H9 (cell line): ENCODE measurements around the gene RTL9. TPM values are rescaled to one million over a fixed set of nuclear protein-coding genes. Genes with fewer than 3 reads are reported as not detected.
"Not testable (repeated sequence)": the region's sequence is repeated elsewhere in the genome, so short reads cannot be mapped to it uniquely, and the experiment has no call there.

Source experiments
- DNase-seq: peaks from one replicate; pipeline ENCODE4 v3.0.0-alpha.2; 2017
- H2AFZ ChIP-seq: one replicate; pipeline ENCODE4 v1.6.1; 2013; ENCODE audit warnings: mild to moderate bottlenecking, low read length, control low read depth, moderate library complexity
- H2AK5ac ChIP-seq: 2 replicates; pipeline ENCODE4 v1.6.1; 2013; ENCODE audit warnings: low read length, control low read depth, mixed read lengths; ENCODE audit not compliant: insufficient read length
- H2BK120ac ChIP-seq: one replicate; pipeline ENCODE4 v1.6.1; 2013; ENCODE audit warnings: low read depth, mild to moderate bottlenecking, low read length, control low read depth, inconsistent platforms; ENCODE audit not compliant: poor library complexity, severe bottlenecking
- H2BK12ac ChIP-seq: 2 replicates; pipeline ENCODE4 v1.6.1; 2013; ENCODE audit warnings: low read length, control low read depth, mixed read lengths, low read depth; ENCODE audit not compliant: insufficient read length
- H2BK15ac ChIP-seq: 2 replicates; pipeline ENCODE4 v1.6.1; 2013; ENCODE audit warnings: low read depth, low read length, control low read depth
- H2BK20ac ChIP-seq: one replicate; pipeline ENCODE4 v1.6.1; 2013; ENCODE audit warnings: low read depth, mild to moderate bottlenecking, low read length, control low read depth, inconsistent platforms; ENCODE audit not compliant: poor library complexity, severe bottlenecking
- H2BK5ac ChIP-seq: 2 replicates; pipeline ENCODE4 v1.6.1; 2013; ENCODE audit warnings: low read length, control low read depth, mixed read lengths; ENCODE audit not compliant: insufficient read length
- H3K14ac ChIP-seq: 2 replicates; pipeline ENCODE4 v1.6.1; 2013; ENCODE audit warnings: low read length, control low read depth; ENCODE audit not compliant: insufficient read depth
- H3K18ac ChIP-seq: 2 replicates; pipeline ENCODE4 v1.6.1; 2013; ENCODE audit warnings: low read depth, mild to moderate bottlenecking, mixed read lengths, low read length, control low read depth; ENCODE audit not compliant: insufficient read length
- H3K23ac ChIP-seq: 2 replicates; pipeline ENCODE4 v1.6.1; 2013; ENCODE audit warnings: low read length, control low read depth, mixed read lengths, low read depth; ENCODE audit not compliant: insufficient read length
- H3K23me2 ChIP-seq: 2 replicates; pipeline ENCODE4 v1.6.1; 2013; ENCODE audit warnings: low read depth, mild to moderate bottlenecking, mixed read lengths, low read length, control low read depth; ENCODE audit not compliant: insufficient read length, poor library complexity, severe bottlenecking
- H3K27ac ChIP-seq: 2 replicates; pipeline ENCODE4 v1.5.1; 2013; ENCODE audit warnings: low read length, control low read depth, mixed read lengths, low read depth; ENCODE audit not compliant: insufficient read length
- H3K27me3 ChIP-seq: 2 replicates; pipeline ENCODE4 v1.6.1; 2013; ENCODE audit warnings: low read length, control low read depth, inconsistent platforms; ENCODE audit not compliant: insufficient read depth
- H3K4ac ChIP-seq: 2 replicates; pipeline ENCODE4 v1.6.1; 2013; ENCODE audit warnings: low read depth, mild to moderate bottlenecking, control low read depth, inconsistent platforms, low read length, moderate library complexity
- H3K4me1 ChIP-seq: 2 replicates; pipeline ENCODE4 v1.6.1; 2013; ENCODE audit warnings: low read length, control low read depth, inconsistent platforms; ENCODE audit not compliant: insufficient read depth
- H3K4me2 ChIP-seq: 2 replicates; pipeline ENCODE4 v1.6.1; 2013; ENCODE audit warnings: low read length, control low read depth, mixed read lengths; ENCODE audit not compliant: insufficient read length, insufficient read depth
- H3K56ac ChIP-seq: 2 replicates; pipeline ENCODE4 v1.6.1; 2013; ENCODE audit warnings: low read depth, mild to moderate bottlenecking, mixed read lengths, low read length, control low read depth; ENCODE audit not compliant: insufficient read length
- H3K79me1 ChIP-seq: 2 replicates; pipeline ENCODE4 v1.6.1; 2013; ENCODE audit warnings: low read depth, mild to moderate bottlenecking, moderate library complexity, low read length, control low read depth, inconsistent platforms; ENCODE audit not compliant: insufficient read depth, poor library complexity, severe bottlenecking
- H3K79me2 ChIP-seq: 2 replicates; pipeline ENCODE4 v1.6.1; 2013; ENCODE audit warnings: low read length, control low read depth, inconsistent platforms; ENCODE audit not compliant: insufficient read depth
- H3K9ac ChIP-seq: 2 replicates; pipeline ENCODE4 v1.6.1; 2013; ENCODE audit warnings: low read length, control low read depth, mixed read lengths; ENCODE audit not compliant: insufficient read length; ENCODE audit errors: extremely low read depth
- H3K9me3 ChIP-seq: one replicate; pipeline ENCODE4 v1.6.1; 2013; ENCODE audit warnings: low read depth, low read length, inconsistent platforms; ENCODE audit not compliant: control insufficient read depth
- H3T11ph ChIP-seq: one replicate; pipeline ENCODE4 v1.6.1; 2013; ENCODE audit warnings: mild to moderate bottlenecking, low read length, control low read depth, inconsistent platforms
- H4K20me1 ChIP-seq: one replicate; pipeline ENCODE4 v1.6.1; 2013; ENCODE audit not compliant: control insufficient read depth, insufficient read length, insufficient read depth
- H4K5ac ChIP-seq: 2 replicates; pipeline ENCODE4 v1.6.1; 2013; ENCODE audit warnings: low read depth, mild to moderate bottlenecking, mixed read lengths, low read length, control low read depth; ENCODE audit not compliant: insufficient read length
- H4K8ac ChIP-seq: replicated peaks from 2 replicates; pipeline ENCODE4 v1.6.1; 2013; ENCODE audit warnings: low read length, control low read depth, mixed read lengths, low read depth; ENCODE audit not compliant: insufficient read length
- H4K91ac ChIP-seq: 2 replicates; pipeline ENCODE4 v1.6.1; 2013; ENCODE audit warnings: low read depth, mild to moderate bottlenecking, moderate library complexity, mixed read lengths, low read length, control low read depth; ENCODE audit not compliant: insufficient read length
- H3K27ac Mint-ChIP-seq, 3 experiments: 2 replicates in 2 of 3; 3 replicates in 1 of 3; pipeline ENCODE4 v1.8.0; 2020 to 2021; ENCODE audit warnings: mixed read lengths in 3 of 3, mild to moderate bottlenecking in 1 of 3, moderate library complexity in 1 of 3
- H3K27me3 Mint-ChIP-seq: 2 replicates; pipeline ENCODE4 v1.8.0; 2021; ENCODE audit warnings: low read depth, mild to moderate bottlenecking, moderate library complexity, mixed read lengths
- H3K36me3 Mint-ChIP-seq, 3 experiments: 2 replicates in 2 of 3; 3 replicates in 1 of 3; pipeline ENCODE4 v1.8.0; 2020 to 2021; ENCODE audit warnings: low read depth in 3 of 3, mixed read lengths in 3 of 3; ENCODE audit not compliant: insufficient read depth in 1 of 3
- H3K4me1 Mint-ChIP-seq, 2 experiments: 2 replicates each; pipeline ENCODE4 v1.8.0; 2020; ENCODE audit warnings: mixed read lengths in 2 of 2
- H3K4me3 Mint-ChIP-seq, 2 experiments: 2 replicates in 1 of 2; 3 replicates in 1 of 2; pipeline ENCODE4 v1.8.0; 2020 to 2021; ENCODE audit warnings: mild to moderate bottlenecking in 2 of 2, mixed read lengths in 2 of 2, moderate library complexity in 1 of 2
- H3K9me3 Mint-ChIP-seq, 2 experiments: 2 replicates in 1 of 2; 3 replicates in 1 of 2; pipeline ENCODE4 v1.8.0; 2020; ENCODE audit warnings: mild to moderate bottlenecking in 2 of 2, mixed read lengths in 2 of 2, moderate library complexity in 1 of 2
- WGBS: extraction: QIAGEN DNeasy Blood & Tissue Kit; methylation state at CpG from one replicate; pipeline ENCODE4 v1.1.7; 2013; ENCODE audit warnings: missing lambda C conversion rate, low lambda C conversion rate, mixed read lengths; ENCODE audit not compliant: insufficient read length; ENCODE audit errors: extremely low coverage; 5-methylcytosine and 5-hydroxymethylcytosine counted together
- total RNA-seq: library from RNA; stranded (reverse); gene quantifications from 2 replicates; pipeline ENCODE4 v1.2.1, GENCODE V29; 2021
- TF ChIP-seq, protein P1 (sequence below): fragments of 200-600 bp; sonication (generic); conservative IDR thresholded peaks from 3 replicates; pipeline ENCODE4 v1.8.0; 2021; ENCODE audit warnings: antibody characterized with exemption, mild to moderate bottlenecking

Gene RTL9
- total RNA-seq, 1 experiment from 2014 or later, result 0.13 TPM

DNA sequence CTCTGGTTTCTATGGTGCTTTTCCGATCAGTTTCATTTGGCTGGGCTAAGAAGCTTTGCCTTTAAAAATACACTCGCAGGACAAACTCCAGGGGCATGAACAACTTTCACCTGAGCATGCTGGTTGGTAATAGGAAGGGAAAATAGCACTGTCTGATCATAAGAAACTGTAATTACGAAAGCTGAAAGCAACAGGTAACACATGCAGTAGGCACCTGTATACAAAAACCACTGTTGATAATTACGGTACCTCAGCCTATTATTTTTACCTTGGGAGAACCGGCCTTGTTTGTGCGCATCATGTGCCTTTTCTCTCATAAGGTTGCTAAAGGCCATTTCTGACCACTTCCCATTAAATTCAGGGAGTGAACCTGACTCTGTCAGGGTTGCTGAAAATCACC, 45.7 kb downstream of the RTL9 start:
- Histone ChIP-seq H3K79me1 (no peaks in the 10 kb centered on the region), H3K79me2 (no peaks in the 10 kb centered on the region)
- whole genome bisulfite sequencing, result no CpG with 5 or more reads among the region's 6 CpGs

GRCh38 chrX:110406250-110406649, 47.6 kb downstream of the RTL9 start:
- H3K18ac ChIP-seq, result not testable (repeated sequence)
- WGBS, result no CpG with 5 or more reads among the region's 7 CpGs

More for the DNA sequence above, 45.7 kb downstream of the RTL9 start:
- H2BK5ac ChIP-seq, result no peak overlapping the region
- H3K27me3 Mint-ChIP-seq, result no peaks in the 10 kb centered on the region
- TF ChIP-seq, protein P1, sequence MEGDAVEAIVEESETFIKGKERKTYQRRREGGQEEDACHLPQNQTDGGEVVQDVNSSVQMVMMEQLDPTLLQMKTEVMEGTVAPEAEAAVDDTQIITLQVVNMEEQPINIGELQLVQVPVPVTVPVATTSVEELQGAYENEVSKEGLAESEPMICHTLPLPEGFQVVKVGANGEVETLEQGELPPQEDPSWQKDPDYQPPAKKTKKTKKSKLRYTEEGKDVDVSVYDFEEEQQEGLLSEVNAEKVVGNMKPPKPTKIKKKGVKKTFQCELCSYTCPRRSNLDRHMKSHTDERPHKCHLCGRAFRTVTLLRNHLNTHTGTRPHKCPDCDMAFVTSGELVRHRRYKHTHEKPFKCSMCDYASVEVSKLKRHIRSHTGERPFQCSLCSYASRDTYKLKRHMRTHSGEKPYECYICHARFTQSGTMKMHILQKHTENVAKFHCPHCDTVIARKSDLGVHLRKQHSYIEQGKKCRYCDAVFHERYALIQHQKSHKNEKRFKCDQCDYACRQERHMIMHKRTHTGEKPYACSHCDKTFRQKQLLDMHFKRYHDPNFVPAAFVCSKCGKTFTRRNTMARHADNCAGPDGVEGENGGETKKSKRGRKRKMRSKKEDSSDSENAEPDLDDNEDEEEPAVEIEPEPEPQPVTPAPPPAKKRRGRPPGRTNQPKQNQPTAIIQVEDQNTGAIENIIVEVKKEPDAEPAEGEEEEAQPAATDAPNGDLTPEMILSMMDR, result no peak
- H3K4me2 ChIP-seq, result no peak overlapping the region
- H4K8ac ChIP-seq, result no peak overlapping the region
- H3K18ac ChIP-seq, result no peak overlapping the region
- H3K27ac ChIP-seq, result no peak overlapping the region
- H3K9me3 Mint-ChIP-seq, result no peaks in the 10 kb centered on the region; a peak in 1 of 5 replicates
- H2AFZ ChIP-seq, result no peak overlapping the region
- H3K4me1 ChIP-seq, result peaks cover 4% of the 10 kb centered on the region; the same call in 1 of the 2 replicates
- H3K14ac ChIP-seq, result no peak overlapping the region
- no peak overlapping the region for H3K23ac ChIP-seq
- H3T11ph ChIP-seq, result no peak overlapping the region
- no peak overlapping the region for H3K4me3 Mint-ChIP-seq
- H3K4me1 Mint-ChIP-seq, result peaks cover 24% of the 10 kb centered on the region in 2 experiments
- DNase-seq, result no peak
- H3K9ac ChIP-seq, result no peak overlapping the region
- H3K36me3 Mint-ChIP-seq, result no peaks in the 10 kb centered on the region
- H2AK5ac ChIP-seq, result no peak overlapping the region
- no peak overlapping the region for H3K56ac ChIP-seq
- peak overlapping the region in 1 of 3 experiments; percentile 37; a peak in 3 of 7 replicates for H3K27ac Mint-ChIP-seq
- no peak overlapping the region for H4K5ac ChIP-seq
- H2BK12ac ChIP-seq, result no peak overlapping the region
- H2BK20ac ChIP-seq, result no peak overlapping the region
- H2BK15ac ChIP-seq, result no peak overlapping the region
- no peaks in the 10 kb centered on the region for H3K9me3 ChIP-seq
- no peak overlapping the region for H2BK120ac ChIP-seq
- no peaks in the 10 kb centered on the region for H3K23me2 ChIP-seq
- no peaks in the 10 kb centered on the region for H4K20me1 ChIP-seq
- no peak overlapping the region for H4K91ac ChIP-seq
- no peaks in the 10 kb centered on the region for H3K27me3 ChIP-seq
- no peak overlapping the region for H3K4ac ChIP-seq

More at GRCh38 chrX:110406250-110406649, 47.6 kb downstream of the RTL9 start:
- not testable (repeated sequence) for H3K4me1 ChIP-seq, H4K20me1 ChIP-seq, H3K9me3 ChIP-seq, H3K4me3 Mint-ChIP-seq, H2BK120ac ChIP-seq, H3K27me3 ChIP-seq, H3K14ac ChIP-seq, H3K36me3 Mint-ChIP-seq, H3K4me2 ChIP-seq, H4K5ac ChIP-seq, H3K23ac ChIP-seq, H2AK5ac ChIP-seq, H2BK20ac ChIP-seq, H2BK5ac ChIP-seq, H3K27ac ChIP-seq, H2AFZ ChIP-seq, H3K27me3 Mint-ChIP-seq, H3K79me1 ChIP-seq, H3K79me2 ChIP-seq, H2BK12ac ChIP-seq, H4K8ac ChIP-seq, H4K91ac ChIP-seq, H3T11ph ChIP-seq, H3K4ac ChIP-seq, H3K27ac Mint-ChIP-seq, H2BK15ac ChIP-seq, H3K56ac ChIP-seq, H3K23me2 ChIP-seq, DNase-seq, H3K9ac ChIP-seq, H3K9me3 Mint-ChIP-seq
- H3K4me1 Mint-ChIP-seq, result peaks cover 13 to 17% of the 10 kb centered on the region in 2 experiments
